Stimulated activated naive CD8-positive, alpha-beta T cell treated with anti-CD3 and anti-CD28 coated beads, Interleukin-15, amount 100 ng/mL, for 72 hours (primary cell): ENCODE data around the gene SOX9.

Source experiments
- ATAC-seq: fragments of 150-1000 bp; cut with Tn5 transposase; 2 replicates; pipeline ENCODE4 v1.10.0; 2021; ENCODE audit warnings: mild to moderate bottlenecking, moderate library complexity
- DNase-seq, 2 donors: peaks; one replicate each; pipeline ENCODE4 v3.0.0; 2021 to 2022
- H3K27ac Mint-ChIP-seq, 2 donors: one replicate each; pipeline ENCODE4 v1.8.0; 2022; ENCODE audit warnings: mild to moderate bottlenecking in 2 of 2, mixed read lengths in 2 of 2, moderate library complexity in 2 of 2
- H3K27me3 Mint-ChIP-seq: one replicate; pipeline ENCODE4 v1.8.0; 2022; ENCODE audit warnings: mixed read lengths
- H3K4me1 Mint-ChIP-seq: one replicate; pipeline ENCODE4 v1.8.0; 2022; ENCODE audit warnings: mild to moderate bottlenecking, mixed read lengths
- H3K4me3 Mint-ChIP-seq, 2 donors: one replicate each; pipeline ENCODE4 v1.8.0; 2022; ENCODE audit warnings: mild to moderate bottlenecking in 2 of 2, mixed read lengths in 2 of 2, moderate library complexity in 1 of 2
- H3K9me3 Mint-ChIP-seq, 2 donors: one replicate each; pipeline ENCODE4 v1.8.0; 2022; ENCODE audit warnings: mixed read lengths in 2 of 2

The SOX9 gene

DNA sequence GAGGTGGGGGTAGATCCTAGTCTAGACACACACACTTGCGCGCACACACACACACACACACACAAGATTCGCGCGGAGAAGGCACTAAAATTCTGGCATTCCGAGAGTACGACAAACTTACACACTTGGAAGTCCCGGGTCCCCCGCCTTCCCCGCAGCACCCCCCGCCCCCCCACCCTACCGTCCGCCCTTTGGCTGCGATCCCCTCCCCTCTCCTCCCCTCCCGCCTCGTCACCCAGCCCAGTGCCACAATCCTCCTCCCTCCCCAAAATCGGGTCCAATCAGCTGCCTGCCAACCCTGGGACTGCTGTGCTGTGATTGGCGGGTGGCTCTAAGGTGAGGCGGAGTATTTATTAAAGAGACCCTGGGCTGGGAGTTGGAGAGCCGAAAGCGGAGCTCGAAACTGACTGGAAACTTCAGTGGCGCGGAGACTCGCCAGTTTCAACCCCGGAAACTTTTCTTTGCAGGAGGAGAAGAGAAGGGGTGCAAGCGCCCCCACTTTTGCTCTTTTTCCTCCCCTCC is at the start of gene SOX9:
TSS of gene SOX9 (plus strand) at position 379 of the 522 bp plus-strand sequence. CDS start 372 bp downstream, outside the sequence.
- Mint-ChIP-seq H3K4me3 (peak within 1 kb of the TSS in 1 of 2 donors; percentile 51), H3K27me3 (peaks cover 97% of the 10 kb centered on the region), H3K4me1 (peaks cover 48% of the 10 kb centered on the region), H3K9me3 (peaks cover 6 to 8% of the 10 kb centered on the region in 2 donors), H3K27ac (peak within 1 kb of the TSS in 1 of 2 donors; percentile 3)
- DNase-seq: no peak
- no peak for ATAC-seq

DNA sequence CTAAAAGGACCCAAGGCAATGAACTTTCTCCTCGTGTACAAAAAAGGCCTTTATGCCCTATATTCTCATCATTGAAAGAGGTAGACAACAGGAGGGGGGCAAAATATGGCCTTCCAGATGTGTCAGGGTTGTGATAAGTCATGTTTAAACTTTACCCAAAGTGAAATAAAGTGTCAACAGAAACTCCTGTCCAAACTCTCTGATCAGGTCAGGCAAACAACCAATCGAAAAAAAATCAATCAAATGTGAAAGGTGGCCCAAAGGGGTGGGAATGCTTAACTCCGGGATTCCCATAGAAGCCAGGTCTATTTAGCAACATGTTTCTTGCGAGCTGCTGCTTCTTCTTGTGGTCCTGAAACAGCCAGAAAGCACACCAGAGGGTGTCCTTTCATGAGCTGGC is 49.5 kb upstream of the SOX9 start:
- ATAC-seq (no peak), DNase-seq (no peak)
- Mint-ChIP-seq H3K27ac (no peak overlapping the region), H3K4me1 (no peaks in the 10 kb centered on the region), H3K27me3 (no peaks in the 10 kb centered on the region), H3K9me3 (peaks cover 2 to 10% of the 10 kb centered on the region in 2 donors), H3K4me3 (no peak overlapping the region)

DNA sequence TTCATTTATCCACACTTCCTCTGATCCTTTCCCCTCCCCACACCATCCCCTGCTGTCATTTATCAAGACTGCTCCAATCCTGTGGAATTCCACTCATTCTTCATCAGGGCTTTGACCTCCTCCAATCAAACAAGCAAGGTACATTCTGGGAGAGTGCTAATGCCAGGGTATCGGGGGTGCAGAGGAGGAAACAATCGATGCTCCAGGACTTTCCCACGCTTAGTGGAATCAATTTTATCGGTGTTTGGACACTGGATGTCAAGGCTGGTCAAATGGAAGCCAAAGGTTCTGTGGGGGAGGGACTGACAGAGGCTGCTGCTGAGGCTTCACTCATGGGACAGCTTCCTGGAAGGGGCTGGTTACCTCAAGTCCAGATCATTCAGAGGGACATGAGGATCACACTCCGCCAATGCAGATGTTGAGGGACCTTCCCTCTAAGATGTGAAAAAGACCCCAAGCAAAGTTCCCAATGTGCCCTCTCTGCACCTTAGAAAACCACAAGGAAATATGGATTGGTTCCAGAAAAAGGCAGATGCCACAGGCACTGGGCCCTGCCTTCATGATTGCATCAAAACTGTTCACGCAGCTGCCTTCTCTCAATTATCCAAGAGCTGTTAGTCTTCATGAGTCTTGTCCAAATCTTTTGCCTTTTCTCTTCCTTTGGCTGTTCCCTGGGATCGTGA is 44.7 kb upstream of the SOX9 start:
- Mint-ChIP-seq H3K27ac (no peak overlapping the region), H3K27me3 (no peaks in the 10 kb centered on the region), H3K9me3 (peaks cover 4 to 20% of the 10 kb centered on the region in 2 donors), H3K4me1 (no peaks in the 10 kb centered on the region), H3K4me3 (no peak overlapping the region)
- no peak for ATAC-seq
- DNase-seq: no peak

DNA sequence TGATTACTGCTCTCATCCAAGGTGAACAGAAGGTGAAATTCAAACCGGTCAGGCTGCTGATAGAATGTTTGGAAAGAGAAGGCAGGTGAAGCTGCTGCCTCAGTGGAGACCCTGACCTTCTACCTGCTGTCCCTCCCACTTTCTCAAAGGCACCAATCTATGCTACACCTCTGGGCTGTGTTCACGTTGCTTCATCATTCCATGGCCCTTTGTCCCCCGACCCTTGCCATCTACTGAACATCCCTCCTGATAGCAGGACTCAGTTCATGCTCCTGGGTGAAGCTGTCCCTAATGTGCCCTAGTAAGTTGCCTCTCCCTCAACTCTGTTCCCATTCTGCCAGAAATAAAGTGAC is 44.2 kb upstream of the SOX9 start:
- Mint-ChIP-seq H3K9me3 (peaks cover 4 to 20% of the 10 kb centered on the region in 2 donors), H3K27ac (no peak overlapping the region), H3K27me3 (no peaks in the 10 kb centered on the region), H3K4me3 (no peak overlapping the region), H3K4me1 (no peaks in the 10 kb centered on the region)
- ATAC-seq (no peak), DNase-seq (no peak)

- H3K27me3 Mint-ChIP-seq: no peaks in the 10 kb centered on the region
- H3K9me3 Mint-ChIP-seq: peaks cover 8 to 20% of the 10 kb centered on the region in 2 donors
- no peak overlapping the region for H3K4me3 Mint-ChIP-seq
- DNase-seq (no peak), ATAC-seq (no peak)
- peak overlapping the region in 1 of 2 donors; percentile 76 for H3K27ac Mint-ChIP-seq
- H3K4me1 Mint-ChIP-seq: no peaks in the 10 kb centered on the region
Measured at GRCh38 chr17:72077326-72077960, 43.4 kb upstream of the SOX9 start.

- Mint-ChIP-seq H3K4me3 (no peak overlapping the region), H3K27ac (no peak overlapping the region), H3K9me3 (peaks cover 8 to 20% of the 10 kb centered on the region in 2 donors), H3K4me1 (no peaks in the 10 kb centered on the region), H3K27me3 (no peaks in the 10 kb centered on the region)
- no peak for ATAC-seq
- no peak for DNase-seq
Measured at GRCh38 chr17:72079700-72080099, 41.1 kb upstream of the SOX9 start.

GRCh38 chr17:72087876-72088275 is 32.9 kb upstream of the SOX9 start:
- Mint-ChIP-seq H3K27me3 (no peaks in the 10 kb centered on the region), H3K4me1 (no peaks in the 10 kb centered on the region), H3K27ac (no peak overlapping the region), H3K4me3 (no peak overlapping the region), H3K9me3 (peaks cover 0 to 4% of the 10 kb centered on the region in 2 donors)
- no peak for ATAC-seq
- DNase-seq: no peak

- peaks cover 0 to 6% of the 10 kb centered on the region in 2 donors for H3K9me3 Mint-ChIP-seq
- H3K4me3 Mint-ChIP-seq: no peak overlapping the region
- ATAC-seq: no peak
- DNase-seq: no peak
- no peaks in the 10 kb centered on the region for H3K27me3 Mint-ChIP-seq
- no peaks in the 10 kb centered on the region for H3K4me1 Mint-ChIP-seq
- no peak overlapping the region for H3K27ac Mint-ChIP-seq
Measured at GRCh38 chr17:72089453-72089987, 31.3 kb upstream of the SOX9 start.

GRCh38 chr17:72090108-72090507 is 30.7 kb upstream of the SOX9 start:
- no peak overlapping the region for H3K4me3 Mint-ChIP-seq
- peaks cover 0 to 10% of the 10 kb centered on the region in 2 donors for H3K9me3 Mint-ChIP-seq
- no peaks in the 10 kb centered on the region for H3K4me1 Mint-ChIP-seq
- H3K27ac Mint-ChIP-seq: no peak overlapping the region
- no peak for DNase-seq
- ATAC-seq: no peak
- H3K27me3 Mint-ChIP-seq: no peaks in the 10 kb centered on the region

DNA sequence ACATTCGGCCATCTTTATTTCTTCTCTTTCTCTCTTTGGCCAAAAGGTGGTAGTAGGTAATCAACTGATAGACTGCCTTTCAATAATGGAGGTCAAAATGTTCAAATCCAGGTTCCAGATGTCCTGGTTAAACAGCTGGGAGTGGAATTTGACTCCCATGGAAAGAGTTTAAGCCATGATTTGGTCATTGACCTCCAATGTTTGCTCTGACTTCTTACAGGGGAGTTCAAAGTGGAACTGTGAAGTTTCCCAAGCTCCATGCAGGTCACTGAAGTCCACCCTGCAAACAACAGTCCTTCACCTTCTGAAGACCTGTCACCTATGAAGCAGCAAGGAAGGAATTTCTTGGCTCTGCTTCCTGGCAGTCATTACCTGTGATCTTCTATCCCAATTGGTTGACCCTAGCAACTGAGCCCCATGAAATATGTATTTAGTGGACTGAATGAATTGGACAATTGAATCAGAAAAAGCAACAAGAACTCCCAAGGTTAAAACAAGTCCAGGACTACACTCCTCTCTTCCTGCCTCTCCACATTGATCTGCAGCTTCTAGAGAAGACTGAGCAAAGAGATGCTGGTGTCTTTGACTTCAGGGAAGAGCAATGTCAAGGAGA is 28.0 kb upstream of the SOX9 start:
- ATAC-seq: no peak
- Mint-ChIP-seq H3K27me3 (no peaks in the 10 kb centered on the region), H3K4me1 (no peaks in the 10 kb centered on the region), H3K4me3 (no peak overlapping the region), H3K9me3 (peaks cover 13 to 25% of the 10 kb centered on the region in 2 donors), H3K27ac (no peak overlapping the region)
- no peak for DNase-seq

GRCh38 chr17:72093707-72094106 is 27.1 kb upstream of the SOX9 start:
- H3K9me3 Mint-ChIP-seq: peaks cover 19 to 30% of the 10 kb centered on the region in 2 donors
- H3K27me3 Mint-ChIP-seq: no peaks in the 10 kb centered on the region
- no peak overlapping the region for H3K27ac Mint-ChIP-seq
- no peak overlapping the region for H3K4me3 Mint-ChIP-seq
- no peak for ATAC-seq
- DNase-seq: no peak
- no peaks in the 10 kb centered on the region for H3K4me1 Mint-ChIP-seq

GRCh38 chr17:72095316-72095715 is 25.5 kb upstream of the SOX9 start:
- no peak overlapping the region for H3K27ac Mint-ChIP-seq
- H3K27me3 Mint-ChIP-seq: no peaks in the 10 kb centered on the region
- no peak for ATAC-seq
- peaks cover 19 to 30% of the 10 kb centered on the region in 2 donors for H3K9me3 Mint-ChIP-seq
- DNase-seq: no peak
- H3K4me3 Mint-ChIP-seq: no peak overlapping the region
- no peaks in the 10 kb centered on the region for H3K4me1 Mint-ChIP-seq

GRCh38 chr17:72097144-72097543 is 23.7 kb upstream of the SOX9 start:
- Mint-ChIP-seq H3K27ac (no peak overlapping the region), H3K4me3 (no peak overlapping the region), H3K9me3 (peaks cover 19 to 35% of the 10 kb centered on the region in 2 donors), H3K27me3 (no peaks in the 10 kb centered on the region), H3K4me1 (no peaks in the 10 kb centered on the region)
- DNase-seq (no peak), ATAC-seq (no peak)

DNA sequence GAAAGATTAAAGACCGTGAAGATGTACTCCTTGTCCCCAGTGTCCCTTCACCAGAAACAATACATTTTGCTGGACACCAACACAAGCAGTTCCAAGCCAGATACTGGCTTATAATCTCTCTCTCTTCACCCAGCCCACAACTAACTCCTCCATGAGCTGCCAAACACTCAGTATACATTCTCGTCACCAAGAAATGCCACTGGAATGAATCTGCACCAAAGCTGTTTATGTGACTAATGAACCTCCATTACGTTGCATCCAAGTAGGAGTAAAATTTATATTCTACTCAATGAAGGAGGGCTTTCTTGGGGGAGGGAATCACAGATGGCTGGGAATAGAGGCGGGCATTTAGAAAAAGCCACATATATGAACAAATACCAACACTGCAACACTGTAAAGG is 20.9 kb upstream of the SOX9 start:
- peaks cover 23 to 34% of the 10 kb centered on the region in 2 donors for H3K9me3 Mint-ChIP-seq
- no peak for DNase-seq
- no peak overlapping the region for H3K27ac Mint-ChIP-seq
- ATAC-seq: no peak
- peaks cover 7% of the 10 kb centered on the region for H3K27me3 Mint-ChIP-seq
- H3K4me3 Mint-ChIP-seq: no peak overlapping the region
- no peaks in the 10 kb centered on the region for H3K4me1 Mint-ChIP-seq

DNA sequence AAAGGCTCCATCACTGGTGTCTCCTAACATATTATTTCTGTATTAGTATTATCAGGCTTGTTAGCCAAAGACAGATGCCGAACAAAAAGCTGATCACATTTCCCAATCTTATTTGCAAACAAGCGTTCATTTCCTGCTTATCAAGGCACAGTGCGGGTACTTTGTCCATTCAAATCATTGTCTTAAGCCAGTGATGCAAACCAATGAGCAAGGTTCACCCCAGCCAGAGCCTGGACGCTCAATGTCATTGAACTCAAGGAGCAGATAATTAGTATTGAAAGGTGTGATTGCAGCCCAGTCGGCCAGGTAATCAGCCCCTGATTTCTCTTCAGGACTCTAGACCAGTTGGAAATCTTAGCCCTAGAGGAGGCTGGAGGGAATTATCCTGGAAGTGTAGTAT is 20.4 kb upstream of the SOX9 start:
- H3K4me3 Mint-ChIP-seq: no peak overlapping the region
- no peaks in the 10 kb centered on the region for H3K4me1 Mint-ChIP-seq
- peaks cover 20 to 34% of the 10 kb centered on the region in 2 donors for H3K9me3 Mint-ChIP-seq
- H3K27ac Mint-ChIP-seq: no peak overlapping the region
- ATAC-seq: no peak
- no peak for DNase-seq
- H3K27me3 Mint-ChIP-seq: peaks cover 13% of the 10 kb centered on the region

DNA sequence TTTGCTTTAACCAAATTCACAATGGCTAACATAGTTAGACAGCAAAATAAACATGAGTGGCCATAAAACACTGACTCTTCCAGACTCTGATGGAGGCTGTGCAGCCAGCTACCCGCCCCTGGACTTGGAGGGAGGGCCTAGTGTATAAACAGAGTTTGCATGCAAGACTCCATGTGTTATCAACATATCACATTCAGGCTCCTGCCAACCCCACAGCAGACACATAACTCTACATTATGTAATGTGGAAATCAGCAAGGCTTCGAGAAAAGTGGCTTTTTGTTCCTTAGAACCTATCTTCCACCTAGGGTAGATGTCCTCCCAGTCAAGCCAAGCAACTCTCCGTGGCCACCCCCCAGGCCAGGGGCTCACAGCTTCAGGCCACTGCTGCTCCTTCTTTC is 19.3 kb upstream of the SOX9 start:
- no peak overlapping the region for H3K27ac Mint-ChIP-seq
- H3K4me1 Mint-ChIP-seq: no peaks in the 10 kb centered on the region
- H3K27me3 Mint-ChIP-seq: peaks cover 14% of the 10 kb centered on the region
- DNase-seq (no peak), ATAC-seq (no peak)
- H3K9me3 Mint-ChIP-seq: peaks cover 15 to 26% of the 10 kb centered on the region in 2 donors
- no peak overlapping the region for H3K4me3 Mint-ChIP-seq
